ENCODE results near the gene AP1B1.

DNA sequence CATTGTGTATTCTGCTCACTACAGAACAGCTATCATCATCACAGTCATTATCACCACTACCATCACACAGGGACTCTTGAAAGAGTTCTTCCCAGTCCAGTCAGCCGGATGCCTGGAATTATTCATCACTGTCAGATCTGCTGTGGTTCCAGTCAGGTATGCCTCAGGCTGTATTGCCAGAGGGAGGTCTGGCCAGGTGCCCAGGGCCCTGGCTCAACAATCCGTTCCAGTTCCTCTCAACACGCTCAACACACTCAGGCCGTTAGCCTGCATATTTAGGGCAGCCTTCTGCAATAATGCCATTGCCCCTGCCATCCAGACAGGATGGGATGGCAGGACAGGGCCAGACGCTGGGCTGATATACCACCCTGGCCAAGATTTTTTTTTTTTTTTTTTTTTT, 44.2 kb downstream of the AP1B1 start:
- TF ChIP-seq, protein P1, sequence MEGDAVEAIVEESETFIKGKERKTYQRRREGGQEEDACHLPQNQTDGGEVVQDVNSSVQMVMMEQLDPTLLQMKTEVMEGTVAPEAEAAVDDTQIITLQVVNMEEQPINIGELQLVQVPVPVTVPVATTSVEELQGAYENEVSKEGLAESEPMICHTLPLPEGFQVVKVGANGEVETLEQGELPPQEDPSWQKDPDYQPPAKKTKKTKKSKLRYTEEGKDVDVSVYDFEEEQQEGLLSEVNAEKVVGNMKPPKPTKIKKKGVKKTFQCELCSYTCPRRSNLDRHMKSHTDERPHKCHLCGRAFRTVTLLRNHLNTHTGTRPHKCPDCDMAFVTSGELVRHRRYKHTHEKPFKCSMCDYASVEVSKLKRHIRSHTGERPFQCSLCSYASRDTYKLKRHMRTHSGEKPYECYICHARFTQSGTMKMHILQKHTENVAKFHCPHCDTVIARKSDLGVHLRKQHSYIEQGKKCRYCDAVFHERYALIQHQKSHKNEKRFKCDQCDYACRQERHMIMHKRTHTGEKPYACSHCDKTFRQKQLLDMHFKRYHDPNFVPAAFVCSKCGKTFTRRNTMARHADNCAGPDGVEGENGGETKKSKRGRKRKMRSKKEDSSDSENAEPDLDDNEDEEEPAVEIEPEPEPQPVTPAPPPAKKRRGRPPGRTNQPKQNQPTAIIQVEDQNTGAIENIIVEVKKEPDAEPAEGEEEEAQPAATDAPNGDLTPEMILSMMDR (IDR thresholded peaks at IDR 0.05), result no peak
- no peak for TF ChIP-seq POLR2A (IDR thresholded peaks at IDR 0.05)

Measured in testis (tissue), 2 donors.